ENCODE data around the gene CKLF.

DNA sequence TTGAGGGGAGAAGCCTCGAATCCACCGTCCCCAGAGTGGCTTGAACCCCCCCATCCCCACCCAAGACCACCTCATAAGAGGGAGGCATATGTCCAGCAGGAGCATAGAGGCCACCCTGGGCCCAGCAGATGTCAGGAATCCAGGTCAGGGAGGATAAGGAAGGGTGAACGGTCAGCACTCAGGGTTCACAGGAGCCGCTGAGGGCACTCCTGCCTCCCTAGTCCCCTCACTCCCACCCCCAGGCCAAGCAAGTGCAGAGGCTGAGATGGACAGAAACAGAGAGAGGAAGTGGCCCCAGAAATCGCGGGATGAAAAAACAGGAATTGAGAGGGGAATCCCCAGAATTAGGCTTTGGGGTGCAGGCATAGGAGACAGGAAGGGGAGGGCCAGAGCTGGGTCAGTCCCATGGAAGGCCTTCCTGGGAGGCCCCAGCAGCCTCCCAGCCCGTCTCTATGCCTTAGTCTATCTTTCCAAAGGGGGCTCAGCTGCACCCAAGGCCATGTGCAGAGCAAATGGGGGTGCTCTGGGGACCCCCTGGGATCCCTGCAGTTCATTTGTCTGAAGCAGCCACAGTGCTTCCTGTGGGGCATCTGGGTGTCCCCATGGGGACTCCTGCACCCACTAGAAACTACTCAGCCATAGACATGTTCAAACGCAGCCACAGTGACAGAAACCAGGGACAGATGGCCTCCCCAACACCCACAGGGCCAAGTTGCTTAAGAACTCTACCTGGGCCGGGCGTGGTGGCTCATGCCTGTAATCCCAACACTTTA, 53.8 kb downstream of the CKLF start:
- TF ChIP-seq, protein P1, sequence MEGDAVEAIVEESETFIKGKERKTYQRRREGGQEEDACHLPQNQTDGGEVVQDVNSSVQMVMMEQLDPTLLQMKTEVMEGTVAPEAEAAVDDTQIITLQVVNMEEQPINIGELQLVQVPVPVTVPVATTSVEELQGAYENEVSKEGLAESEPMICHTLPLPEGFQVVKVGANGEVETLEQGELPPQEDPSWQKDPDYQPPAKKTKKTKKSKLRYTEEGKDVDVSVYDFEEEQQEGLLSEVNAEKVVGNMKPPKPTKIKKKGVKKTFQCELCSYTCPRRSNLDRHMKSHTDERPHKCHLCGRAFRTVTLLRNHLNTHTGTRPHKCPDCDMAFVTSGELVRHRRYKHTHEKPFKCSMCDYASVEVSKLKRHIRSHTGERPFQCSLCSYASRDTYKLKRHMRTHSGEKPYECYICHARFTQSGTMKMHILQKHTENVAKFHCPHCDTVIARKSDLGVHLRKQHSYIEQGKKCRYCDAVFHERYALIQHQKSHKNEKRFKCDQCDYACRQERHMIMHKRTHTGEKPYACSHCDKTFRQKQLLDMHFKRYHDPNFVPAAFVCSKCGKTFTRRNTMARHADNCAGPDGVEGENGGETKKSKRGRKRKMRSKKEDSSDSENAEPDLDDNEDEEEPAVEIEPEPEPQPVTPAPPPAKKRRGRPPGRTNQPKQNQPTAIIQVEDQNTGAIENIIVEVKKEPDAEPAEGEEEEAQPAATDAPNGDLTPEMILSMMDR (conservative IDR thresholded peaks at IDR 0.05), result no peak
- no peak for TF ChIP-seq ZFX (IDR thresholded peaks at IDR 0.05)
